Thyroid gland (tissue), 4 donors: ENCODE data around the gene ERVFRD-1. TPM values are rescaled to one million over a fixed set of nuclear protein-coding genes. Genes with fewer than 3 reads are reported as not detected.

Experiments used
- DNase-seq, 2 donors: peaks; one replicate each; pipeline ENCODE4 v3.0.0-alpha.2; 2019
- H3K27ac ChIP-seq, 3 donors: fragments of 200-600 bp; sonication (generic); 1 replicate in 2 of 3; 2 replicates in 1 of 3; pipeline ENCODE4 v1.5.1; 2016 to 2019; ENCODE audit warnings: mild to moderate bottlenecking in 1 of 3, moderate library complexity in 1 of 3
- H3K27me3 ChIP-seq: fragments of 200-600 bp; sonication (generic); one replicate; pipeline ENCODE4 v1.5.1; 2019
- H3K36me3 ChIP-seq, 2 donors: fragments of 200-600 bp; sonication (generic); one replicate each; pipeline ENCODE4 v1.5.1; 2016 to 2019
- H3K4me1 ChIP-seq, 2 donors: fragments of 200-600 bp; sonication (generic); one replicate each; pipeline ENCODE4 v1.5.1; 2017 to 2019
- H3K4me3 ChIP-seq, 3 donors: fragments of 200-600 bp; sonication (generic); replicated peaks in 1 of 3; 1 replicate in 2 of 3; 2 replicates in 1 of 3; pipeline ENCODE4 v1.5.1; 2016; ENCODE audit warnings: mild to moderate bottlenecking in 1 of 3
- H3K9me3 ChIP-seq: fragments of 200-600 bp; sonication (generic); one replicate; pipeline ENCODE4 v1.5.1; 2017
- POLR2A ChIP-seq, 2 donors: fragments of 450-650 bp; IDR thresholded peaks; one replicate each; pipeline ENCODE4 v1.6.1; 2017; ENCODE audit warnings: antibody characterized with exemption in 2 of 2, mild to moderate bottlenecking in 2 of 2, moderate library complexity in 1 of 2
- WGBS, 2 donors: methylation state at CpG; one replicate each; pipeline ENCODE4 v1.1.5; 2017; 5-methylcytosine and 5-hydroxymethylcytosine counted together
- intact Hi-C: fragments of 100-400 bp; cut with DNase I; formaldehyde crosslinking; loops from one replicate; pipeline ENCODE4 v1.15.1; 2023
- total RNA-seq, 4 donors: library from RNA; depleted of rRNA; stranded (reverse); fragments of >200 nt; gene quantifications; one replicate each; pipeline ENCODE4 v1.2.3, GENCODE V29; 2016
- TF ChIP-seq, protein P1 (sequence below), 6 experiments: fragments of 200-600 bp in 3 of 6; fragments of 450-650 bp in 3 of 6; sonication (generic) in 3 of 6; IDR thresholded peaks; one replicate each; pipeline ENCODE4 v1.5.1; 2016 to 2019; ENCODE audit warnings: antibody characterized with exemption in 6 of 6, mild to moderate bottlenecking in 2 of 6, inconsistent platforms in 1 of 6, moderate library complexity in 1 of 6

Gene ERVFRD-1
- total RNA-seq, 4 donors from 2014 or later, result not detected

DNA sequence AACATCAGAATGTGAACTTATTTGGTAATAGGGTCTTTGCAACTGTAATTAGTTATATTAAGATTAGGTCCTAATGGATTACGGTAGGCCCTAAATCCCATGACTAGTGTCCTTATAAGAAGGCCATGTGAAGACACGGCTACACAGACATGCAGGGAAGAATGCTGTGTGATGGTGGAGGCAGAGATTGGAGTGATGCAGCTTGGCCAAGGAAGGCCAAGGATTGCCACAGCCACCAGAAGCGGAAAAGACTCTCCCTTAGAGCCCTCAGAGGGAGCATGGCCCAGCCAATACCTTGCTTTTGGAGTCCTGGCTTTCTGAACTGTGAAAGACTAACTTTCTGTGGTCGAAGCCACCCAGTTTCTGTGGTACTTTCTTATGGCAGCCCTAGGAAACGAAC, 27.6 kb downstream of the ERVFRD-1 start:
- no peak for TF ChIP-seq POLR2A (IDR thresholded peaks at IDR 0.05)
- TF ChIP-seq, protein P1, sequence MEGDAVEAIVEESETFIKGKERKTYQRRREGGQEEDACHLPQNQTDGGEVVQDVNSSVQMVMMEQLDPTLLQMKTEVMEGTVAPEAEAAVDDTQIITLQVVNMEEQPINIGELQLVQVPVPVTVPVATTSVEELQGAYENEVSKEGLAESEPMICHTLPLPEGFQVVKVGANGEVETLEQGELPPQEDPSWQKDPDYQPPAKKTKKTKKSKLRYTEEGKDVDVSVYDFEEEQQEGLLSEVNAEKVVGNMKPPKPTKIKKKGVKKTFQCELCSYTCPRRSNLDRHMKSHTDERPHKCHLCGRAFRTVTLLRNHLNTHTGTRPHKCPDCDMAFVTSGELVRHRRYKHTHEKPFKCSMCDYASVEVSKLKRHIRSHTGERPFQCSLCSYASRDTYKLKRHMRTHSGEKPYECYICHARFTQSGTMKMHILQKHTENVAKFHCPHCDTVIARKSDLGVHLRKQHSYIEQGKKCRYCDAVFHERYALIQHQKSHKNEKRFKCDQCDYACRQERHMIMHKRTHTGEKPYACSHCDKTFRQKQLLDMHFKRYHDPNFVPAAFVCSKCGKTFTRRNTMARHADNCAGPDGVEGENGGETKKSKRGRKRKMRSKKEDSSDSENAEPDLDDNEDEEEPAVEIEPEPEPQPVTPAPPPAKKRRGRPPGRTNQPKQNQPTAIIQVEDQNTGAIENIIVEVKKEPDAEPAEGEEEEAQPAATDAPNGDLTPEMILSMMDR (IDR thresholded peaks at IDR 0.05), result no peak
- Histone ChIP-seq H3K27me3 (no peaks in the 10 kb centered on the region), H3K4me3 (no peak overlapping the region), H3K27ac (no peak overlapping the region), H3K9me3 (no peaks in the 10 kb centered on the region), H3K36me3 (no peaks in the 10 kb centered on the region), H3K4me1 (no peaks in the 10 kb centered on the region)
- WGBS, 2 donors, result 84 to 89% methylated on average over 5 of the region's 5 CpGs
- DNase-seq, result no peak
- intact Hi-C loops, result no loop called here

DNA sequence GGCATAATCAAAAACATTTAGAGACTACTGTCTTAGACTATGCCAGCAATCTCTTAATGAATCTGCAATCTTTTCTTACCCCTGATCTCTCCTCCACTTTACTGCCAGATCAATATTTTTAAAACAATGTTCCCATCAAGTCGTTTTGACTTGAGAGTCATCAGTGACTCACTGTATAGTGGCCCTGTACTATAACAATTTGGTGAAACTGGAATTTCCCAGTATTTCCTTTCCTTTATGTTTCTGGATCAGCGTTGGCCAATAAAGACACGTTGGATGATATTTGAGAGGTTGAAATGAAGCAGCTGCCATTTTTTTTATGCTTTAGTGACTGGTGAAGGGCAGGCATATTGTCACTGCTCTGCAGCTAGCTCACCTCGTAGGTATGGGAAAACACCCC, 28.0 kb downstream of the ERVFRD-1 start:
- H3K36me3 ChIP-seq, result no peaks in the 10 kb centered on the region
- no peaks in the 10 kb centered on the region for H3K27me3 ChIP-seq
- no peak overlapping the region for H3K27ac ChIP-seq
- TF ChIP-seq POLR2A (IDR thresholded peaks at IDR 0.05), result no peak
- TF ChIP-seq, protein P1 (IDR thresholded peaks at IDR 0.05), result no peak
- no peak overlapping the region for H3K4me3 ChIP-seq
- intact Hi-C loops, result no loop called here
- no peaks in the 10 kb centered on the region for H3K4me1 ChIP-seq
- 81% methylated on average over 4 of the region's 4 CpGs for WGBS, 2 donors
- no peak for DNase-seq
- H3K9me3 ChIP-seq, result no peaks in the 10 kb centered on the region

DNA sequence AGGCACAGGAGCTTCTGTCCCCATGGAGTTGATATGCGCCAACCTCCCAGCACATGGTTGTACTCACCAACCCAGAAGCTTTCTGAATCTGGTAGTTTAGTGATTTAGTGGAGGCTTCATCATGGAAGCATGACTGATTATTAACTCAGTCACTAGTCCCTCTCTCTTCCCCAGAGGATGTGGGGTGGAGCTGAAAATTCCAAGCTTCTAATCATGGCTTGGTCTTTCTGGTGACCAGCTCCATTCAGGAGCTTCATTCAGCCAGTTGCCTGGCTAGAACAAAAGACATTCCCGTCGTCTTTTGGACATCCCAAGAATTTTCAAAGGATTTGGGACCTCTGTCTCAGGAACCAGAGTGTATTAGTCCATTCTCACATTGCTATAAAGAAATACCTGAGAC, 31.2 kb downstream of the ERVFRD-1 start:
- no peak overlapping the region for H3K4me3 ChIP-seq
- H3K36me3 ChIP-seq, result no peaks in the 10 kb centered on the region
- no peak overlapping the region for H3K27ac ChIP-seq
- intact Hi-C loops, result no loop called here
- no peak for DNase-seq
- no peaks in the 10 kb centered on the region for H3K4me1 ChIP-seq
- H3K9me3 ChIP-seq, result no peaks in the 10 kb centered on the region
- TF ChIP-seq, protein P1 (IDR thresholded peaks at IDR 0.05), result no peak
- no peak for TF ChIP-seq POLR2A (IDR thresholded peaks at IDR 0.05)
- WGBS, 2 donors, result 63 to 80% methylated on average over 3 of the region's 3 CpGs
- no peaks in the 10 kb centered on the region for H3K27me3 ChIP-seq

DNA sequence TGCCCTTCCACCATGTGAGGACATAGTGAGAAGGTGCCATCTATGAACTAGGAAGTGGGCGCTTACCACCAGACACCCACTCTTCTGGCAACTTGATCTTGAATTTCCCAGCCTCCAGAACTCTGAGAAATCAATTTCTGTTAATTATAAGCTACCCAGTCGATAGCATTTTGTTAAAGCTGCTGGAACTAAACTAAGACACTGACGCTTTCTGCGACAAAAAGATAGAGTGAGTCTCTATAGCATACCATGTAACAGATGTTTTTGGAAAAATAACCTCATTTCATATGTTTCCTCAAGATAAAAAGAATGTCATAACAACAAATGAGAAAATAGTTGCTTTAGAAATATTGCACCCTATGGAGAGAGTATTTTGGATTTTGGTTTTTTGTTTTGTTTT, 33.3 kb downstream of the ERVFRD-1 start:
- TF ChIP-seq POLR2A (IDR thresholded peaks at IDR 0.05), result no peak
- TF ChIP-seq, protein P1 (IDR thresholded peaks at IDR 0.05), result no peak

DNA sequence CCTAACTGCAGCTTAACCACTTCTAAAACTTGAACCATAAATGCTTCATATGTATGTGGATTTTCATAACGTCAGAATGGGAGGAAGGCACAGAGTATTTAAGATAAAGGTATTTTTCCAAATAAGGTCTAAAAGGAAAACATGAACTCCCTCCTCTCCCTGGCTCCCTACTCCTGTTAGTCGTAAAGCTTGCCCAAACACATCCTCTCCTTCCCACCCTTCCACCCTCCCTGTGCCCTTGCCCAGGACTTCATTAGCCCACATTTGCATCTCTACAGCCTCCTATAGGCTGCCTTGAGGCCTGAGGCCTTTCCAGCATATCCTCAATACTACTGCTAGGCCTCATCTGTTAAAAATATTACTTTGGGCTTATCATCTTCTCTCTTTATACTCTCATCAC, 35.0 kb downstream of the ERVFRD-1 start:
- Histone ChIP-seq H3K4me3 (no peak overlapping the region), H3K36me3 (no peaks in the 10 kb centered on the region), H3K27me3 (no peaks in the 10 kb centered on the region), H3K9me3 (no peaks in the 10 kb centered on the region), H3K27ac (no peak overlapping the region), H3K4me1 (no peaks in the 10 kb centered on the region)
- DNase-seq, result no peak
- WGBS, 2 donors, result 86% methylated on average over 2 of the region's 2 CpGs
- intact Hi-C loops, result no loop called here
- no peak for TF ChIP-seq POLR2A (IDR thresholded peaks at IDR 0.05)
- TF ChIP-seq, protein P1 (IDR thresholded peaks at IDR 0.05), result no peak

More for the DNA sequence above, 33.3 kb downstream of the ERVFRD-1 start:
- no peaks in the 10 kb centered on the region for H3K4me1 ChIP-seq
- H3K36me3 ChIP-seq, result no peaks in the 10 kb centered on the region
- intact Hi-C loops, result no loop called here
- H3K27ac ChIP-seq, result no peak overlapping the region
- H3K4me3 ChIP-seq, result no peak overlapping the region
- H3K27me3 ChIP-seq, result no peaks in the 10 kb centered on the region
- 96 to 97% methylated on average over 4 of the region's 4 CpGs for WGBS, 2 donors
- DNase-seq, result no peak
- H3K9me3 ChIP-seq, result no peaks in the 10 kb centered on the region
